ENCODE results near the gene PAX7.

Gene PAX7

DNA sequence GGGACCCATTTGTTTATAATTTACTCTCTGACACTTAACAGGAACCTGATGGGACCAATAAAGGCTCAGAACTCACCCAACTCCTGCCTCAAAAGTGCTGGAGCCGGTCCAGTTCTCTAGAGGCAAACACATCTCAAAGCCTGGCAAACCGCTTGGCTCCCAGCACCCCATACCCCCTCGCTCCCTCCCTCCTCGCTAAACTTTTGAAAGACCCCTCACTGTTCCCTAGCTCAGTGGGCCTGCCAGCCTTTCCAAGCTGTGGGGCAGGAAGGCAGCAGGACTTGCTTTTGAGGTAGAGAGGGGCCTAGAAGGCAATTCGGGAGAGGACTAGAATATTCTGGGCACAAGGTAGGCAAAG lies 40.2 kb downstream of the PAX7 start:
- H3K27ac ChIP-seq: peak overlapping the region; percentile 19
- TF ChIP-seq, protein P1, sequence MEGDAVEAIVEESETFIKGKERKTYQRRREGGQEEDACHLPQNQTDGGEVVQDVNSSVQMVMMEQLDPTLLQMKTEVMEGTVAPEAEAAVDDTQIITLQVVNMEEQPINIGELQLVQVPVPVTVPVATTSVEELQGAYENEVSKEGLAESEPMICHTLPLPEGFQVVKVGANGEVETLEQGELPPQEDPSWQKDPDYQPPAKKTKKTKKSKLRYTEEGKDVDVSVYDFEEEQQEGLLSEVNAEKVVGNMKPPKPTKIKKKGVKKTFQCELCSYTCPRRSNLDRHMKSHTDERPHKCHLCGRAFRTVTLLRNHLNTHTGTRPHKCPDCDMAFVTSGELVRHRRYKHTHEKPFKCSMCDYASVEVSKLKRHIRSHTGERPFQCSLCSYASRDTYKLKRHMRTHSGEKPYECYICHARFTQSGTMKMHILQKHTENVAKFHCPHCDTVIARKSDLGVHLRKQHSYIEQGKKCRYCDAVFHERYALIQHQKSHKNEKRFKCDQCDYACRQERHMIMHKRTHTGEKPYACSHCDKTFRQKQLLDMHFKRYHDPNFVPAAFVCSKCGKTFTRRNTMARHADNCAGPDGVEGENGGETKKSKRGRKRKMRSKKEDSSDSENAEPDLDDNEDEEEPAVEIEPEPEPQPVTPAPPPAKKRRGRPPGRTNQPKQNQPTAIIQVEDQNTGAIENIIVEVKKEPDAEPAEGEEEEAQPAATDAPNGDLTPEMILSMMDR (conservative IDR thresholded peaks at IDR 0.05): no peak

DNA sequence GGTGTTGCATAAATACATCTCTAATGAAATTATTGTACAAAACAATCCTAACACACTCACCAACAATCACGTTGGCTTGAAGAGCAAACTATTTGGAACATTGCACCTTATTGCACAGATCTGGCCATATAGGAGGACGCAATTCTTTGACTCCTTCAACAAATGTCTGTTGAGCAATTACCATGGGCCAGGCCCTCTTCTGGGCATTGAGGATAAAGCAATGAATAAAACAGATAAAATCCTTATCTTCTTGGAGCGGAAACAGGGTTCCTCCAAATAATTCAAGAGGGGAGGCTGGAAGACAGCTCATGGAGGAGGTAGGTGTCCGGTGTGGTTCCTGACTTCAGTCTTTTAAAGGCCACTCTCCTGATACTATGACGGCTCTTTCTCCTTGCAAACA lies 43.3 kb downstream of the PAX7 start:
- TF ChIP-seq, protein P1 (conservative IDR thresholded peaks at IDR 0.05): peak; percentile 57
- no peak overlapping the region for H3K27ac ChIP-seq

DNA sequence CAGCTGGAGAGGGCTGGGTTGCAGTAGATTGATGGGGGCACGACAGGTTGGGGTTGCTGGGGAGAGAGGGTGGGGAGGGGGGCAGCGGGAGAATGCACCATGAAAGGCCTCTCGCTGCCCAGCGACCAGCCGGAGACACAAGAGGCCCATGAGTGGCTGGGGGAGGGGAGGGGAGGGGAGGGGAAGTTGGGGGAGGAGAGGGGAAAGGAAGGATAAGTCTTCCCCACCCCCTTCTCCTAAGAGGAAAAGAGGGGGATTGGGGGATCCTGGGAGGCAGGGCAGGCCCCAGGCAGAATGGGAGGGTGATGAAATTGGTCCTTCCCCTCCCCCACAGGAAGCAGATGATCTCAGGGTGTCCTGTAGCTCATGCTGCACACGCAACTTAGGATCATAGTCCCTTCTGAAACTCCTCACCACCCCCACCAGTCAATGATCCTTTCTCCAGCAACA lies 45.7 kb downstream of the PAX7 start:
- no peak overlapping the region for H3K27ac ChIP-seq
- TF ChIP-seq, protein P1 (conservative IDR thresholded peaks at IDR 0.05): no peak

DNA sequence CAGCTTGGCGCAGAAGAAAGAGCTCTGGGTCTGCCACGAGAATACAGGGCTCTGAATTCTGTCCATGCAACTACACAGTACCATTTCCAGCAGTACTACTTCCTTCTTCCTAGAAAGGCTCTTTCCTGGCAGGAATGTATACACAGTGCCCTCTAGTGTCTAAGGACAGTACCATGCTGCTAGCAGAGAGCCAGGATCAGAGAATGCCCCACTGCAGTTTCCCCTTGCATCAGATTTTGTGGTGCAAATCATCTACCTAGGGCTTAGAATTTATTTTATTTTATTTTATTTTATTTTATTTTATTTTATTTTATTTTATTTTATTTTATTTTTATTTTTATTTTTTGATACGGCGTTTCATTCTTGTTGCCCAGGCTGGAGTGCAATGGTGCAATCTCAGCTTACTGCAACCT lies 50.8 kb downstream of the PAX7 start:
- TF ChIP-seq, protein P1 (conservative IDR thresholded peaks at IDR 0.05): peak; percentile 85
- H3K27ac ChIP-seq: no peak overlapping the region

DNA sequence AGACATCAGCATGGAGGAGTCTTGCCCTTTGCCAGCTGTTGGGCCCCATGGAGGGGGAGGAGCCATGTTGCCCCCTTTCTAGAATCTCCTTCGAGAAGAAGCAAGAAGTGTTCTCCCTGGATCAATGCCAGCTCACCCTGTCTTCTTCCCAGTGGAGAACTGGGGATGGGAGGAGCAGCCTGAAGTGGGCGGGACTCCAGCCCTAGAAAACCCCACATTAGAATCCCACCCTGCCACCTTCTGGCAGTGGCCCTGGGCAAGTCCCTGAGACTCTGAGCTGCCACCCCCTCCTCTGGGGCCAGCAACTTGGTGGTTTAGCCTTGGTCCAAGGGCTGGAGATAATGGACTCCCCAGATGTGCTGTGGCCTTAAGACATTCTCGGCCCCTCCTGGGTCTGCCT lies 51.7 kb downstream of the PAX7 start:
- H3K27ac ChIP-seq: no peak overlapping the region
- TF ChIP-seq, protein P1 (conservative IDR thresholded peaks at IDR 0.05): no peak

DNA sequence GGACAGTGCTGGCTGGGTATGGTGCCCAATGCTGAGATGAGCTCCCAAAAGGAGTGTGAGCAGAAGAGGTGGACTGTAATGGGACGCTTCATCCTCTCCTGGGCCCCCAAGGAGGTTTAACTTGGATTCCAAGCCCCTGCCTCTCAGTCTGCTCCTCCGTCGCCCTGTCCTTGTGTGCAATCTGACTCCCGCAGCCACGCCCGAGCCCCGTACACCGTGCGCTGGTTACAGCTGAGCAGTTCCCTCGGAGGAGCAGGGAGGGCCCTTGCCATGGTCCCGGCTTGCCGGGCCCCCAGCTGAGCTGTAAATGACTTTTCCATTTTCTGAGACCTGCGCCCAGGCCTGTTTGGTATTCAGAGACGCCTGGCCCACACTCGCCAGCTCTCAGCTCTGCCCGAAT lies 53.7 kb downstream of the PAX7 start:
- TF ChIP-seq, protein P1 (conservative IDR thresholded peaks at IDR 0.05): no peak
- no peak overlapping the region for H3K27ac ChIP-seq

DNA sequence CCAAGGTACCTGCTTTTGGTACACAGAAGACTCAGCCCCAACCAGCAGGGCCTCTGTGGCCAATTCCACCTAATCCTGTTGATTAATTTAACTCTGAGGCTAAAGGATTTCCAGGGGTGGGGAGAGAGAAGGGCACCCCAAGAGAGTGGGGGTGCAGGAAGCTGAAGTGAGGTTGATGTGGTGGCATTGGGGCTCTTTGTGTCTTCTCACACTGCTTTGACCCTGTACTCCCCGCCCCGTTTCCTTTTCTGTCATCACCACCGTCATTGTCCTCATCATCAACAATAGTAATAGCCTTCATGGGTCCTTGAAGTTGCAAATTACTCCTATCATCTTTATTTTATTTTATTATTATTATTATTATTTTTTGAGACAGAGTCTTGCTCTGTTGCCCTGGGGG lies 55.9 kb downstream of the PAX7 start:
- TF ChIP-seq, protein P1 (conservative IDR thresholded peaks at IDR 0.05): no peak
- H3K27ac ChIP-seq: no peak overlapping the region

DNA sequence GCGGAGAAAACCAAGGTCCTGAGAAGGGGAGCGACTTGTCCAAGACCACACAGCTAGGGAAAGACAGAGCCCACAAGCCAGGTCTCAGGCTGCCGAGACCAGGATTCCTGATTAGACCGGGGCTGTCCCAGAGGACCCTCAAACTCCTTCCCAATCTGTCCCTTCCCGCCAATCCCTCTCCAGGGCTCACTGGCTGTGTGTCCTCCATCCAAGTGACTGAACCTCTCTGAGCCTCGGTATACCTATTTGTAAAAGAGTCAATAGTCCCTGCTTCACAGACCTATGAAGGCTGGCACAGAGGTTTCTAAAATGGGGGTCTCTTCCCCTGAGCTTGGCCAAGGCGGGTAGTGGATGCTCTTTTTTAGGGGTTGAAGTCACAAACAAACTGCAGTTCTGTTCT lies 56.6 kb downstream of the PAX7 start:
- no peak overlapping the region for H3K27ac ChIP-seq
- TF ChIP-seq, protein P1 (conservative IDR thresholded peaks at IDR 0.05): no peak

Data from VCaP (cell line).